ENCODE data around the gene FBXO46. TPM values are rescaled to one million over a fixed set of nuclear protein-coding genes. Genes with fewer than 3 reads are reported as not detected.
"Not testable (repeated sequence)": the region's sequence is repeated elsewhere in the genome, so short reads cannot be mapped to it uniquely, and the experiment has no call there.

The FBXO46 gene
- total RNA-seq, 1 experiment from 2014 or later, result 16.8 TPM

- H3K9me2 ChIP-seq (replicated peaks; ENCODE audit: insufficient read depth, low read length), result no peaks in the 10 kb centered on the region
- peaks cover 17% of the 10 kb centered on the region for H3K4me1 ChIP-seq (ENCODE audit: low read length)
- peaks cover 51% of the 10 kb centered on the region for H3K79me2 ChIP-seq (ENCODE audit: low read length)
- peak; percentile 89 for DNase-seq
- no peaks in the 10 kb centered on the region for H3K9me3 ChIP-seq (ENCODE audit: low read length)
- peak overlapping the region; percentile 52; the same call in 1 of the 2 replicates for H2AFZ ChIP-seq (ENCODE audit: low read length)
- peak overlapping the region; percentile 98 for H3K4me2 ChIP-seq (ENCODE audit: low read depth, low read length, poor library complexity, severe bottlenecking)
- H3K9ac ChIP-seq (ENCODE audit: low read length), result peak overlapping the region; percentile 96
- peak overlapping the region; percentile 96 for H3K4me3 ChIP-seq (ENCODE audit: low read length)
- peaks cover 16% of the 10 kb centered on the region for H4K20me1 ChIP-seq (ENCODE audit: insufficient read depth, low read depth, low read length)
- peak overlapping the region; percentile 87 for H3K27ac ChIP-seq (ENCODE audit: low read length)
- H3K27me3 ChIP-seq (ENCODE audit: low read length), result no peaks in the 10 kb centered on the region
- H3K36me3 ChIP-seq (ENCODE audit: insufficient read depth, low read length), result peaks cover 22% of the 10 kb centered on the region
These were observed 37.4 kb downstream of the FBXO46 start for GRCh38 chr19:45693106-45693788.

- H3K9me3 ChIP-seq (ENCODE audit: low read length), result no peaks in the 10 kb centered on the region
- peaks cover 17% of the 10 kb centered on the region for H3K4me1 ChIP-seq (ENCODE audit: low read length)
- peak within 1 kb of the TSS; percentile 96 for H3K9ac ChIP-seq (ENCODE audit: low read length)
- no peaks in the 10 kb centered on the region for H3K9me2 ChIP-seq (replicated peaks; ENCODE audit: insufficient read depth, low read length)
- DNase-seq, result peak; percentile 100
- H4K20me1 ChIP-seq (ENCODE audit: insufficient read depth, low read depth, low read length), result peaks cover 16% of the 10 kb centered on the region
- peaks cover 19% of the 10 kb centered on the region for H3K36me3 ChIP-seq (ENCODE audit: insufficient read depth, low read length)
- H3K27ac ChIP-seq (ENCODE audit: low read length), result peak within 1 kb of the TSS; percentile 87
- peak within 1 kb of the TSS; percentile 96 for H3K4me3 ChIP-seq (ENCODE audit: low read length)
- H3K79me2 ChIP-seq (ENCODE audit: low read length), result peaks cover 51% of the 10 kb centered on the region
- H3K4me2 ChIP-seq (ENCODE audit: low read depth, low read length, poor library complexity, severe bottlenecking), result peak within 1 kb of the TSS; percentile 98
- peak within 1 kb of the TSS; percentile 88; the same call in 1 of the 2 replicates for H2AFZ ChIP-seq (ENCODE audit: low read length)
- H3K27me3 ChIP-seq (ENCODE audit: low read length), result no peaks in the 10 kb centered on the region
These were observed 38.2 kb downstream of the FBXO46 start, which contains the start of gene QPCTL for GRCh38 chr19:45692187-45693105. Gene QPCTL, plus strand, starts transcription at chr19:45692666. Its CDS starts 38 bp downstream, at chr19:45692704.

- Histone ChIP-seq H3K4me1 (ENCODE audit: low read length) (peaks cover 17% of the 10 kb centered on the region), H3K36me3 (ENCODE audit: insufficient read depth, low read length) (peaks cover 22% of the 10 kb centered on the region), H3K27me3 (ENCODE audit: low read length) (no peaks in the 10 kb centered on the region), H3K9me3 (ENCODE audit: low read length) (no peaks in the 10 kb centered on the region), H3K79me2 (ENCODE audit: low read length) (peaks cover 51% of the 10 kb centered on the region), H4K20me1 (ENCODE audit: insufficient read depth, low read depth, low read length) (peaks cover 16% of the 10 kb centered on the region), H3K4me2 (ENCODE audit: low read depth, low read length, poor library complexity, severe bottlenecking) (peak within 1 kb of the TSS; percentile 98), H3K9ac (ENCODE audit: low read length) (peak within 1 kb of the TSS; percentile 96), H2AFZ (ENCODE audit: low read length) (peak within 1 kb of the TSS; percentile 88; the same call in 1 of the 2 replicates), H3K9me2 (replicated peaks; ENCODE audit: insufficient read depth, low read length) (no peaks in the 10 kb centered on the region), H3K27ac (ENCODE audit: low read length) (peak within 1 kb of the TSS; percentile 87), H3K4me3 (ENCODE audit: low read length) (peak within 1 kb of the TSS; percentile 96)
- DNase-seq, result peak; percentile 97
These were observed 39.0 kb downstream of the FBXO46 start, which contains the start of gene SNRPD2 for GRCh38 chr19:45691516-45692186. Gene SNRPD2, minus strand, starts transcription at chr19:45691953. Its CDS starts 65 bp downstream, at chr19:45691888.

GRCh38 chr19:45687599-45687998 lies 43.1 kb downstream of the FBXO46 start:
- Histone ChIP-seq H3K9me3 (ENCODE audit: low read length) (no peaks in the 10 kb centered on the region), H3K4me1 (ENCODE audit: low read length) (peaks cover 9% of the 10 kb centered on the region), H3K4me3 (ENCODE audit: low read length) (no peak overlapping the region), H4K20me1 (ENCODE audit: insufficient read depth, low read depth, low read length) (peaks cover 16% of the 10 kb centered on the region), H3K9me2 (replicated peaks; ENCODE audit: insufficient read depth, low read length) (no peaks in the 10 kb centered on the region), H3K9ac (ENCODE audit: low read length) (no peak overlapping the region), H2AFZ (ENCODE audit: low read length) (no peak overlapping the region), H3K36me3 (ENCODE audit: insufficient read depth, low read length) (peaks cover 12% of the 10 kb centered on the region; the same call in 1 of the 2 replicates), H3K79me2 (ENCODE audit: low read length) (peaks cover 25% of the 10 kb centered on the region), H3K27me3 (ENCODE audit: low read length) (no peaks in the 10 kb centered on the region), H3K4me2 (ENCODE audit: low read depth, low read length, poor library complexity, severe bottlenecking) (no peak overlapping the region), H3K27ac (ENCODE audit: low read length) (no peak overlapping the region)
- no peak for DNase-seq

GRCh38 chr19:45685045-45685444 lies 45.7 kb downstream of the FBXO46 start:
- not testable (repeated sequence) for H2AFZ ChIP-seq (ENCODE audit: low read length); H3K4me2 ChIP-seq (ENCODE audit: low read depth, low read length, poor library complexity, severe bottlenecking); H3K9me2 ChIP-seq (replicated peaks; ENCODE audit: insufficient read depth, low read length); DNase-seq; H3K27ac ChIP-seq (ENCODE audit: low read length); H3K4me3 ChIP-seq (ENCODE audit: low read length); H3K9me3 ChIP-seq (ENCODE audit: low read length); H3K79me2 ChIP-seq (ENCODE audit: low read length); H3K9ac ChIP-seq (ENCODE audit: low read length); H3K27me3 ChIP-seq (ENCODE audit: low read length); H4K20me1 ChIP-seq (ENCODE audit: insufficient read depth, low read depth, low read length); H3K4me1 ChIP-seq (ENCODE audit: low read length)
- H3K36me3 ChIP-seq (ENCODE audit: insufficient read depth, low read length), result peaks cover 12% of the 10 kb centered on the region; the same call in 1 of the 2 replicates

- Histone ChIP-seq H3K4me1 (ENCODE audit: low read length) (peaks cover 8% of the 10 kb centered on the region), H3K27me3 (ENCODE audit: low read length) (no peaks in the 10 kb centered on the region), H3K4me2 (ENCODE audit: low read depth, low read length, poor library complexity, severe bottlenecking) (no peak overlapping the region), H3K79me2 (ENCODE audit: low read length) (no peaks in the 10 kb centered on the region), H3K4me3 (ENCODE audit: low read length) (no peak overlapping the region), H3K9ac (ENCODE audit: low read length) (no peak overlapping the region), H2AFZ (ENCODE audit: low read length) (no peak overlapping the region), H3K27ac (ENCODE audit: low read length) (no peak overlapping the region), H3K9me3 (ENCODE audit: low read length) (no peaks in the 10 kb centered on the region), H3K36me3 (ENCODE audit: insufficient read depth, low read length) (peaks cover 4% of the 10 kb centered on the region; the same call in 1 of the 2 replicates), H3K9me2 (replicated peaks; ENCODE audit: insufficient read depth, low read length) (no peaks in the 10 kb centered on the region), H4K20me1 (ENCODE audit: insufficient read depth, low read depth, low read length) (no peaks in the 10 kb centered on the region)
- no peak for DNase-seq
These were observed 47.8 kb downstream of the FBXO46 start for GRCh38 chr19:45682908-45683307.

- H3K4me3 ChIP-seq (ENCODE audit: low read length), result peak overlapping the region; percentile 39; the same call in 1 of the 2 replicates
- DNase-seq, result no peak
These were observed 48.6 kb downstream of the FBXO46 start for GRCh38 chr19:45682117-45682516.

More at GRCh38 chr19:45682117-45682516, 48.6 kb downstream of the FBXO46 start:
- Histone ChIP-seq H4K20me1 (ENCODE audit: insufficient read depth, low read depth, low read length) (no peaks in the 10 kb centered on the region), H3K36me3 (ENCODE audit: insufficient read depth, low read length) (peaks cover under 1% of the 10 kb centered on the region; the same call in 1 of the 2 replicates), H2AFZ (ENCODE audit: low read length) (no peak overlapping the region), H3K9me3 (ENCODE audit: low read length) (no peaks in the 10 kb centered on the region), H3K27me3 (ENCODE audit: low read length) (no peaks in the 10 kb centered on the region), H3K27ac (ENCODE audit: low read length) (no peak overlapping the region), H3K9me2 (replicated peaks; ENCODE audit: insufficient read depth, low read length) (no peaks in the 10 kb centered on the region), H3K4me2 (ENCODE audit: low read depth, low read length, poor library complexity, severe bottlenecking) (peak overlapping the region; percentile 61), H3K4me1 (ENCODE audit: low read length) (peaks cover 8% of the 10 kb centered on the region), H3K79me2 (ENCODE audit: low read length) (no peaks in the 10 kb centered on the region), H3K9ac (ENCODE audit: low read length) (no peak overlapping the region; the same call in 1 of the 2 replicates)

Data from Karpas-422 (cell line).